Epithelial cell of prostate (primary cell): ENCODE results near the gene ZBTB20.

Source experiments
- DNase-seq: peaks from one replicate; pipeline ENCODE4 v3.0.0-alpha.2; 2011; ENCODE audit warnings: low read depth, low spot score
- H3K27ac ChIP-seq: fragments of 450-650 bp; 2 replicates; pipeline ENCODE4 v1.5.1; 2017; ENCODE audit warnings: mild to moderate bottlenecking

ZBTB20 gene

DNA sequence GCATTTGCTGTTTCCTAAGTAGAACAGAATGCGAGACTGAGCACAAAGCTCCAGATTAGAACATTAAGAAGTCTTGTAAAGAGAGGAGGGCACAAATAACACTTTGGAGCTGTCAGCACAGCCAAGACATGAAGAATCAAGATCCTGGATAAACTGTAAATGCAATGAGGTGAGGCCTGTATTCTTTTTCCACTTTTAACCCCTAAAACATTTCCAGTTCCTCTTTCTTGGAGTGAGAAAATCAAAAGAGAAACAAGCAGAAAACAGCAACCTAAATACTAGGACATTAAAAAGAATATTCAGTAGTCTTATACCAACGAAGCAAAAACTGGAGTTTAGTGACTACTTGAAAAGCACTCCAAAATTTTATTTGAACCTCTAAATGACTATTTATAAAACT lies 204.3 kb downstream of the ZBTB20 start:
- H3K27ac ChIP-seq, result no peak overlapping the region
- no peak for DNase-seq

DNA sequence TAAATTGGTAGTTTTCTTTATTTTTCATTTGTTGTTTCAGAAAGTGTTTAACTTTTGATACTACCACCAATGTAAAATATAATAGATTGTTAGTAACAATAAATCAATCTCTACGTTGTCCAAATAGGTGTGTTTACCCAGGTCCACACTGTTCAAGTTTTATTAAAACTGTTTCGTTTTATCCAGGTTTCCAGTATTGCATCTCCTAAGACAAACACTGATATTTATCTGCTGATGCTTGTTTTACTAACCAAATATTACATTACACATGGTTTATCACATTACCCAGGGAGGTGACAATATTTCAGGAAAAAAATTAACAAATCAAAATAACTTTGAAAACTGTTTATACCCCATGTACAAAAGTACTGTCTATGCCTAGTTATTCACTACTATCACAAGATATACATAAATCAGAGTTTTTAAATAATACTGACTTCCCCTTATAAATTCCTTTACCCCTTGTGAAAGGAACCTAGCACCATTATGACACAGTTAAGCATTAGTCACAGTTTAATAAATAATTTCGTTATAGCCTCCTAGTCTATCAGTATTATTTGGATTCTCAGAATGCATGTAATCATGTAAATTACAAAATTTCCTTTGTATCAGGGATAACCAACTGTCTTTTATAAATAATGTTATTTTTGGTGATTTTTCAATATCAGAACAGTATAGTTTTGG lies 205.3 kb downstream of the ZBTB20 start:
- H3K27ac ChIP-seq, result no peak overlapping the region
- no peak for DNase-seq

DNA sequence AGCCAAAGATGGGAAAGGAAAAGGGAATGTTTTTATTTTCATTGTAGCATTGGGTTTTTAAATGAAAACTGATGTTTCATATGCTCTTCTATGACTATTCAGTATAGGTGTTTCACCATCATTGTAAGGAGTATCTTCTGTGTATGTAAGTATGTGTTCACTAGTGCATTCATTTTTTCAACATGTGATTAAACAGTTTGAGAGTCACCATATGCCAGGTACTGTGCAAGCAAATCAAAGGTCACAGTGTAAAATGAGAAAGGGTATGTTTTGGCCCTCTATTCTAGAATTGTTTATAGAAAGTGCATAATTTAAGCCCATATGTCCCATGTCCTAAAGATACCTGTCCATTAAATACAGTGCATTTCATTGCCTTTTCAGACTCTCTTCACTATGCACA lies 207.2 kb downstream of the ZBTB20 start:
- no peak for DNase-seq

DNA sequence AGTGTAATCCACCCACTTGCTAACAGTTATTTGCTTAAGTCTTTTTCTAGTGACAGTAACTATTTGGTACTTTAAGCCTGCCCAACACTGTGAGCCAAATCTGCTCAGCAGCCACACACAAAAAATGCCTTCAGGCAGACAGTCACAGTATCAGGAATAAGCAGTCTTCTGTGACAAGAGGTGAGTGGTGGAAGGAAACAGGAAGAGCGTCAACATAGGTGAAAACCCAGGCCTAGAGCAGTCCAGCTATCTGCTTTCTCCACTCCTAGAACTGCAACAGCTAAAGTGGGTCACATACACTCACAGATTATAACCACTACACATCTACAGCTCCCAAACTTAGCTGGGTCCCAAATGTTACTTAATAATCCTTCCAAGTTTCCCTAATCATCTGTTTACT lies 213.7 kb downstream of the ZBTB20 start:
- H3K27ac ChIP-seq, result no peak overlapping the region
- no peak for DNase-seq

More for the DNA sequence above, 207.2 kb downstream of the ZBTB20 start:
- H3K27ac ChIP-seq, result no peak overlapping the region

DNA sequence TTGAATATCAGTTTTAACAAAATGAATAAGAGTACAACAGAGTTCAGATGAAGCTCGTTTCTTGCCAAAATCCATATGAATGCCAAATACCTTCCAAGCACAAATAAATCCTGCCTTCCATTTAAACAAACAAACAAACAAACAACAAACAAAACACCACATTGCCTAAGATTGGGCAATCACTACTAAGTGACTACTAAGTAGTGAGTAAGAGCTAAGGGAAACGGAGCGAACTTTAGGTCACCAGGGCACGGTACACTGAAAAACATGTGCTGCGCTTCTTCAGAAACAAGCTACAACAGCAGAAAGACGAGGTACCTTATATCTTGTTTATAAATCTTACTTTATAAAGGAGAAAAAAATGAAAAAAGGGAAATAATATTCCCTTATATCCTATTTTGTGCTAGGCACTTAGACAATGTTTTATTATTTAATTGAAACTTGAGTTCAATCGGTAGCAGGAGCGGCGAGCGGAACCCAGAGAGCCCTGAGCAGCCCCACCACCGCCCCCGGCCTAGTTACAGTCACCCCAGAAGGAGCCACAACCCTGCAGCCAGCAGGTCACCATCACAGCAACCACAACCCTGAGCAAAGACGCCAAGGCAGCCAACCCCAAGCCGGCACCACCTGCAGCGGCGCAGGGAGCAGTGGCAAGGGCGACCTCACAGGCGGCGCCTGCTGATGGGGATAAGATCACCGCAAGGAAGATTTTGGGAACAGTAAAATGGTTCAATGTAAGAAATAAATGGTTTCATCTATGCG lies 216.9 kb downstream of the ZBTB20 start:
- no peak overlapping the region for H3K27ac ChIP-seq
- no peak for DNase-seq

DNA sequence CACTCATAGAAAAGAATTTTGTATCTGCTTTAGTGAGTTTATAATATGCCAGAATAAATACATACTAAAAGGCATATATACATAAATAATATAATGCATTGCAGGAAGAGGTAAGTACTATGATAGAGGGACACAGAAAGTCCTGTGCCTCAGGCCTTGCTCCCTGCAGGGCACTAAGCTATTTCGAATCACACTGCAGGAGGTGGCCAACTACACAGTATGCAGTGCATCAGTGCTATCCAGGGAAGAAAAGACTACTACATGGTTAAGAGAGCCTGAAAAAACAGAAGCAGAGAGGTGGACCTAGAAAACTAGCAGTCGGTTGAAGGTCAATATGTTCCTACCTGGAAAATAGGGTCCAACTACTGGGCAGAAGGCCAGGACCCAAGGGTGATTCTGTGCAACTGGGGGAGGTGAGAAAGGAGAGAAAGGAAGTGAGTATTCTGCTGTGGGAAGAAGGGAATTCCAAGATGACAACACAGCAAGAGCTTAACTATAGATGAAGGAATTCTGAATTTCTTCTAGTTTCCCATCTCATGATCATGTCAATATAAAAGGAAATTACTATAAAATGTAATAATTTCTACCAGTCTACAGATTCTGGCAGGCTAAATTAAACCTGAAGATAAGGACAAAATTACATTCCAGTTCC lies 218.0 kb downstream of the ZBTB20 start:
- H3K27ac ChIP-seq, result no peak overlapping the region
- no peak for DNase-seq

DNA sequence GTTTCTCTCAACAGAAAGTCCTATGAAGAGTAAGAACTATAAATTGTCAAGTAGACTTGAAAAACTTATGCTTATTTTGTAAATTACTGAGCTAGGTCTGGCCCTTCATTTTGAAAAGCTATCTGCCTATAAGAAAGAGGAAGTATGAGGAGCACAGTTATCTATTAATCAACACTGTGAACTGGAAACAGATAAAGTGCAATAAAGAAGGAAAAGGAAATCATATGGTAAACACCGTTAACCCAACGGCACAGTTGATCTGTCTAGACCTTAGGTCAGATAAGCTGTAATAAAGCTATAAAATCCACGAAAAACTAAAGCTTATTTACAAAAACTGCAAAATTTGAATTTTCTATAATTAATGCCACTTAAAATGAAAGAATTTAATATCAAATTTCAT lies 242.5 kb downstream of the ZBTB20 start:
- no peak overlapping the region for H3K27ac ChIP-seq
- no peak for DNase-seq

DNA sequence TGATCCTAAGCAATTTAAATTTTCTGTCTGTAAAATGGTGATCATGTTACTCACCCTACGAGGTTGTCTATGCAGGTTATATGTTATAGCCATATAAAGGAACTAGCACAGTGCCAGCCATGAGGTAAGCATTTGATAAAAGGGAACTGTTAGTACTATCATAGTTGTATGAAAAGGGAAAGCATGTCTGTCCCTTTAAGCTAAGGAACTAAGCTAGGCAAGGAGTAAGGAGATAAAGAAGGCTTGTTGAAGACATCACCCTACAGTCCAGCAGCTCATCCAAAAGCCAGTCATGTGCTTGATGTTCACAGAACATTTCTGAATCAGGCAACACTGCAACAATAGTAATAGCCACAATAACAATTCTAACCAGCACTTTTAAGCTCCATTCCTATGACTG lies 243.9 kb downstream of the ZBTB20 start:
- DNase-seq, result no peak
- H3K27ac ChIP-seq, result no peak overlapping the region

DNA sequence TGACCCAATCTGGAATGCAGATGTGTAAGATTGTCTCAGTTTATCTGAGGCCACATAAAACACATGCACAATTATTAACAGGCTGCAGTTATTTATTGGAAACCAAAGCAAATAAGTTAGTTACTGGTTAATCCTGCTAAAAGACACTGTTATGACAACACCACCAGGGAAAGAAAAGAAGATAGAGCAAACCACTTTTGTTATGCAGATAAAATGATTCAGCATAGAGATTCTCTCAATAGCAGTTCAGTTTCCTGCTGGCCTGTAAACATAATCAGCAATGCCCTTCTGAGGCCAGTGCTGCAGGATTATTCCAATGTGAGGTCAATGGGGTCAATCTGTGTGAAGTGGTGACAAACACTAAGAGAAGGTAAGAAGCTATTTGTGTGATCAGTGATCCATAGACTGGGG lies 244.4 kb downstream of the ZBTB20 start:
- no peak overlapping the region for H3K27ac ChIP-seq
- no peak for DNase-seq

DNA sequence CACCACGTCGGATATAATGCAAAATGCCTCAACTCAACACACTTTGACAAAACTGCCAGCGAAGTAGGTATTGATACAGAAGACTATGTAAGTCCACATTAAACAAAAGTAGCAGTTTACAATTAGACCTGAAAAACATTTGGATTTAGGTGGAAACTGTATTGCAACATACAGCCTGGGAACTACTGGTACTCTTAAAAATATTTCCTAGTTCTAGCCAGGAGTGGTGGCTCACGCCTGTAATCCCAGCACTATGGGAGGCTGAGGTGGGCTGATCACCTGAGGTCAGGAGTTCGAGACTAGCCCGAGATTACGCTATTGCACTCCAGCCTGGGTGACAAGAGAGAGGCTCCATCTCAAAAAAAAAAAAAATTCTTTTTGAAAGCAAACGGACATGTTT lies 246.2 kb downstream of the ZBTB20 start:
- no peak for DNase-seq
- no peak overlapping the region for H3K27ac ChIP-seq

DNA sequence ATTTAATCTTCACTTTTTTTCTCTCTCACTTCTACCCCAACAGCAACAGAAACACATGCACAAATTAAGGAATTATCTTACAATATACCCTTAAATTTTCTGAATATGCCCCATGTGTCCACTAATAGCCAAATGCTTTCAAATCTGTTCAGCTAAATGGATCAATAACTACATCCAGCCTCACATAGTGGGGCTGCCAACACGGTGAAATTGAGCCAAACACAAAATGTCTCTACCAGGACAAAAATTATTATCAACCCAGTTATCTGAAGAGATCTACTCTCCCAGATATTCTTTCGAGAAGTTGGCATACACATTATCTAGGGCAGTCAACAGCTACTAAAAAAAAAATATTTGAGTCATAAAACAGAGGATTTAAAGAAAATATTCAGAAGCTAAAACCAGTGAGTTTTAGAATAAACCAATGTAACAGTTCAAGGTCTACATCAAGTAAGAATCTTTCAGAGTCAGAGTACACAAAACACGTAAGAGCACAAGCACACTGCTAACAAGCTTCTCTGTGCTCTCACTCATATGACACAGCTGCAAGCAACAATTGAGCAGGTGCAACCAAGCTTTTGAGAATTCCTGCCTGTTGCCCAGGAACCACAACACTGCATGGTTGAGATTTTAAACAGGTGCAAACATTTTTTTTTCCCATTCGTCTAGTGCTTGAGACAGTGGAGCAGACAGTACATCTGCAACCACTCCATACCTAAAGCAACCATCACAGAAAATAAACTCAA lies 247.7 kb downstream of the ZBTB20 start:
- H3K27ac ChIP-seq, result no peak overlapping the region
- no peak for DNase-seq

DNA sequence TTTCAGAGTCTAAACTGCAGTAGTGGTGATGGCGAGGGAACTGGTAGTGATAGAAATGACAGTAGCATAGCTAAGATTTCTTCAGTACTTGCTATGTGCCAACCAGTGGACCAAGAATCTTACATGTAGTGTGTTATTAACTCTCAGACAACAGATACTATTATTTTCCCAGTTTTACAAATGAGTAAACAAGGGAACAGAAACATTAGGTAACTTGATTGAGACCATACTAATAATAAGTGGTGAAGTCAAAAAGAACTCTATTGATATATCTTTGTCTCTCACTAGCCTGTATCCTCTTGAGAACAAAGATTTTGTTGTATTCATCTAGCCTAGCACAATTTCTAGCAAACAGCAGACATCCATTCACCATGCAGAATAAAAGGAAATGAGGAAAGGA lies 250.1 kb downstream of the ZBTB20 start:
- H3K27ac ChIP-seq, result no peak overlapping the region
- DNase-seq, result no peak

DNA sequence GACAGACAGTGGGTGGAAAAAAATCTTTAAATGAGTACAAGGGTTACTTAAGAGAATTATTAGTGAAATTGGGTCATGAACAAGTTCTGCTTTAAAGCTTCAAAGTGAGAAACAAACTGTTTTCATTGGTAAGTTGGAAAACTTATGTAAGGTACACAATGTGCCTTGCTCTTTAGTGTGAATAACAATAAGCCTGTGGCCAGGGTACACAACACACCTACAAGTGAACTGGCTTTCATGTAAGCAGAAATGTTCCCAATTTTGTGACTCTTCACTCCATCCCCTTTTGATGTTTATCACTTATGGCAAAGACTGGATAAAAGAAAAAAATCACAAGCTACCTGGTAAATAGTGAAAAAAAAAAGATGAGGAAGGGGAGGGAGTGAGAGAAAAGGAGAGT lies 253.7 kb downstream of the ZBTB20 start:
- DNase-seq, result no peak
- no peak overlapping the region for H3K27ac ChIP-seq

DNA sequence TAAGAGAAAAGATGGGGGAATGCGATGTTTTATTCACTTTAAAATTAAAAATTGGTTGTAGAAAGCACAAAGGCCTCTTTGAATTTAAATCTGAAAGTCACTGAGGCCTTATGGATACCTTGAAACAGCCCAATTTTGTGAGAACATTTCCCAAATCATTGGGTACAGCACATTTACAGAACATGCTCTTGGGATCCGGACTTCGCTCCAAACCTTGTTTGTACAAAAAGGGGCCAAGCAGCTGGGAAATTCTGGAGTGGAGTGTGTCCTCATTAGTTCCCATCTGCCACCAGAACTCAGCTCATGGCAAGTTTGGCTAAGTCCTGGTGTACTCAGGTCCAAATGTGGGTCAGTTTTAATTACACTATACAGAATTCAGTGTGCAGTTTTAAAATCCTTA lies 254.2 kb downstream of the ZBTB20 start:
- H3K27ac ChIP-seq, result no peak overlapping the region
- no peak for DNase-seq

DNA sequence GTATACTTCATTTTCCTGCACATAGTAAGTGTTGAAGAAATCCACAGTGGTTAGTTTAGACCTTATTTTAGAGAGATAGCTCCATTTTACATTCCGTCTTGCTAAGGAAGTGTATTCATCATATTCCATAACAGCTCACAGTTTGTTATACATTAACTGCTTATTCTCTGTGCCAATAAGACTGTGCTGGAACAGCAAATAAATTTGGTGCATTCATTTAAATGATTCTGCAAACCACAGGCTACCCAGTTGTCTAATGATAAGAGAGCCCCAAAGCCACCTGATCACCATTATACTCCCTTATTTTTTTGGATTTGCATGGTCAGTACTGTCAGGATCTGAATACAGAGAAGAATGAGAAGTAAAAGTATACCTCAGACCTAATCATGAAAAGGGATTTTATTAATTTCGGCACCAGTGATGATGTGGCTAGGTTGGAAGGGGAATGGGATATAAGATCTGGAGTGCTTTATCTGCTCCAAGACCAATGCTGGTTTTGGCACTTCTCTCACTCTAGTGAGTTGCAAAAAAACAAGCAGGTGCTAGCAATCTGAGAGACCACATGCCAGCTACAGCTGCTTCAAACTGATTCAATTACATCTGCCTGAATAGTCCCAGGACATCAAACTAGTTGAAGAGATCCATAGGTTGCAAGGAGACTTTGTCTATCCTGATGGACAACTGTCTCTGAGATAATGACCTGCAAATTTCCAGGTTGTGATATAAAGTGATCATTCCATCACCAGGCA lies 254.8 kb downstream of the ZBTB20 start:
- DNase-seq, result no peak
- H3K27ac ChIP-seq, result no peak overlapping the region

DNA sequence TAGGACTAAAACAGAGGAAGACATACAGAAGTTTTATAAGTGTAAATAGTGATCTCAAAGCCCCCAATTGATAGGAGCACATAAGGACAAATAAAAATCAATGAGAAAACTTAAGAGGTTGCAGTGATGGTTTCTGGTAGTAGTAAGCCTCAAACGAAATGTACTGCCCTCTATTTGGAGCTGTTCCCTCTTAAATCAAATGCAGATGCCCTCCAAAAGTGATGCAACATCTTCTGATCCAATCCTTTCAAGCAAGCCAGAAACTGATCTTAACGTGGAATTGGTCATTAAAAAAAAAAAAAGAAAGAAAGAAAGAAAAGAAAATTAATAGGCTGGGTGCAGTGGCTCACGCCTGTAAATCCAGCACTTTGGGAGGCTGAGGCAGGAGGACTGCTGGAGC lies 259.3 kb downstream of the ZBTB20 start:
- H3K27ac ChIP-seq, result no peak overlapping the region
- DNase-seq, result no peak

DNA sequence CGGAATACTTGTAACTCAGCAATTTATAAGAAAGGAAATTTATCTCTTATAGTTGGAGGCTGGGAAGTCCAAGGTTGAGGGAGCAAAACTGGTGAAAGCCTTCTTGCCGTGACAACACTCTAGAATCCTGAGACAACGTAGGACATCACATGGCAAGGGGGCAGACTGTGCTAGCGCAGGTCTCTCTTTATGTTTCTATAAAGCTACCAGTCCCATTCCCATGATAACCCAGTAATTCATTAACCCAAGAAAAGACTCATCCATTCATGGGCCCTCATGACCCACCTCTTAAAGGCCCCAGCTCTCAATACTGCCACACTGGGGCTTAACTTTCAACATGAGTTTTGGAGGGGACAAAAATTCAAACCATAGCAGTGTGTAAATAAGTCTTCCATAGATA lies 260.2 kb downstream of the ZBTB20 start:
- no peak for DNase-seq

DNA sequence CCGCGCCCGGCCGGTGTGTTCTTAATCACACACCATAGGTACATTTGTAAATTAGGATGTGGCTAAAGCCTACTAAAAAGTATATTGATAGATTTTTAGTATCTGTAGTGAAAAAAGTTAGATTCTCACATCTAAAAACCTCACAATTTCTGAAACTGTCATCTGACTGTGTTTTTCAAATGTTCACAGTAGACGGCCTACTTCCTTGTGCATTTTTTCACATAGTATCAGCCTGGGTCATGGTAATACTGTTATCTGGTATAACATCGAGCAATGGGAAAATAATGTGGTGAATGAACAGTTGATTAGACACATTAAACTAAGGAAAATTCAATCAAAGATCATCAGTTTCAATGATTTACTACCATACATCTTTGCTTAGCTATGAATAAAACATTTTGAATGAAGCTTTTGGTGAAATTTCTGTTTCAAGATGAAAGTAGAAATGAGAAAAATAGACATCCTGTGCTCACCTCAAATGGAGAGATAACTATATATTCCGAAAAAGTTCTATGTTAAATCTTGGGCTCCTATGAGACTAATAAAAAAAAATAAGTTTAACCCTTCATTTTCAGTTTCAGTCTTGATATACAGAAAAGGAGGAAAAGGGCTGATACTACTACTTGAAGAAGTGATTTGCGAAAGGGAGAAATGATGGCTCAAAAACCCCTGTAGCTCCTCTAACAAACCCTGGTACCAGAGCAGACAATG lies 262.7 kb downstream of the ZBTB20 start:
- H3K27ac ChIP-seq, result no peak overlapping the region
- no peak for DNase-seq

More for the DNA sequence above, 260.2 kb downstream of the ZBTB20 start:
- no peak overlapping the region for H3K27ac ChIP-seq

DNA sequence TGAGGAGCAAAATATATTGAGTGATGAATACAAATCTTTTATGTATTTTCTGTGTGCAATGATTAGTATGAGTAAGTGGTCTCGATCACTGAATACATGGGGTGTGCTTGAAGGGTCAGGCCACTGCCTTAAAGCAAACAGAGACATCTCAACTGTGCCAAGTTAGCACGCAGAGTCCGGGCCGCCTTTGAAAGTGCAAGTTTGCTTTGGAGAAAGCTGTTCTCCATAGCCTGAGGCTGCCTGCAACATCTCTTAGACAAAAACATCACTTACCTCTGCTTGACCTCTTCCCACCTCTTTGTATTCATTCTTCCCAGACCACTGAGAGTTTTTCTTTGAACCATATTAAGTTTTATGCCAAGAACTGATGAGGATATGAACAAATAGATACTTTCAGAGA lies 267.0 kb downstream of the ZBTB20 start:
- no peak overlapping the region for H3K27ac ChIP-seq
- DNase-seq, result no peak
